GM21423 (cell line): Measurements from ENCODE around the gene SEMA5A.

Experiments
- ATAC-seq: cut with Tn5 transposase; IDR thresholded peaks from one replicate; pipeline ENCODE4 v1.9.1; 2021; ENCODE audit warnings: mild to moderate bottlenecking, moderate library complexity; ENCODE audit not compliant: unreplicated experiment

The SEMA5A gene

DNA sequence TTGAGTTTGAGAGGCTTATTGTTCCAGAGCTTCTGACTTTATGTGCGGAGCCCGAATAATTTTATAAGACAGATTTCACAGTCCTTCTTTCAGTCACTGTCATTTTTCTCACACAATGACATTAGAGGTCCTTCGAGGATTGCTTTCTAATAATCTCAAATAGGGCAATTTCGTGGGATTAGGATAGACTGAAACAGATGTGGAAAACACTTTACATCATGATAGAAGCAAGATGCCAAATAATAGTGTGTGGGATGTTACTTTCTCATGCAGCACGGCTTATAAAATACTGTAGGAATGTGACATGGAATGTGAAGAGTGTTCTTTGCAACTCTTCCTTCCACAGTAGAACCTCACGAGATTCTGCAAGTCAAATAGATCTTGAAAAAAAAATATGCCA lies 451.3 kb downstream of the SEMA5A start:
- no peak for ATAC-seq

DNA sequence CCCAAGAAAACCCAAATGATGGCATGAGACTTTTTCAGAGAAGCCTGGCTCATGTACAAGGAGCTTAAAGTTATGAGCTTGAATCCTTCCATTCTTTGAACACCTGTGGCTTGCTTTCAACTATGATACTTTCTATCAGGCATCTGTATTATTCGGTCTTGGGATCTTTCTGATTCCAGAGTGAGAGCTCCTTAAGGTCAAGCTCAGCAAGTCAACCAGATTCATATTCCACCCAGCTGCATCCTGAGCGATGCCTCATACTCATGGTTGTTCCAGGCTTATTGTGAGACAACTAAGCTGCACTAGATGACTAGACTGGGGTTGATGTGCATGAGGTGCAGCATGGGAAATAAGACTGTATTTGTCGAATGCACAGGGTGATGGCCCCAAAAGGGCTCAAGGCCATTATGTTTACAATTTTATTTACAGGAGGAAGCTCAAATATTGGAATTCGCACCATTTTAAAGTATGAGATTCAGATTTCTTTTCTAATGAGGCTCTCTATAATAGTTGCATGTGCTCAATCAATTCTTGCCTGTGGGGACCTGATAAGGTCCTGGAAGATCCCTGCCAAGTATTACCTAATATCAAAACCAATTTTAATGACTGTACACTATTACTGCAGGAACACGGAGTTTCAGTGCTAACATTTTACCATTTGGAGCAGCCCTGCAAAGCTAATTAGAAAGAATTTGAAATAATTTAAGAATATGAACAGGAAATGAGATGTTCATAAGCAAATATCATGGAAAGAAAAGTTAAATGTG lies 453.8 kb downstream of the SEMA5A start:
- ATAC-seq = no peak

DNA sequence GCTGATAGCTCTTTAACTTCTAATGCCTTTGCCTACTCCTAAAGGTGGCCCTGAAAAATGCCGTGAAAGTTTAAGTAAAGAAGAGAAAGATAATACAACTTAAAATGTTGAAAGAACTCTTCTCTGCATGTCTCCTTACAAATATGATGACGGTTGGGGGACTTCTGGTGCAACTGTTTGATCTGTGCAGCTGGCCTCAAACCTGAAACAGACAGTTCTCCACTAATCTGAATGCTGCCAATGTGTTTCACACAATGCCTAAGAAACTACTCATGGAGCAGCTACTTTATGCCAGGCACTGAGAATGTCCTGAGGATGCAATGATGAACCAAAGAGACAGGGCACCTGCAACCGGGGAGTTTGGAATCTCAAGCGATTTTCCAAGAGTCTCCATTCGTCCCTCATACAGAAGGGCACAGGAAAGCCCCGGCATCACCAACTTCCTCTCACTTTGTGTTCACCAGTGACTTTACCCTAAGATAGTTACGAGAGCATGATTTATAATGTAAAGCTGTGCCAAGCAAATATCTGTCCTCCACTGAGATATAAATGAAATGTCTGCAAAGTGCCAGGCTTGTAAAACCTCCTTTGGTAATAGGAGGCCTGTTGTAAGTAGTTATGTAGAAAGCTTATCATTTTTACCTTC lies 455.4 kb downstream of the SEMA5A start:
- ATAC-seq = no peak

DNA sequence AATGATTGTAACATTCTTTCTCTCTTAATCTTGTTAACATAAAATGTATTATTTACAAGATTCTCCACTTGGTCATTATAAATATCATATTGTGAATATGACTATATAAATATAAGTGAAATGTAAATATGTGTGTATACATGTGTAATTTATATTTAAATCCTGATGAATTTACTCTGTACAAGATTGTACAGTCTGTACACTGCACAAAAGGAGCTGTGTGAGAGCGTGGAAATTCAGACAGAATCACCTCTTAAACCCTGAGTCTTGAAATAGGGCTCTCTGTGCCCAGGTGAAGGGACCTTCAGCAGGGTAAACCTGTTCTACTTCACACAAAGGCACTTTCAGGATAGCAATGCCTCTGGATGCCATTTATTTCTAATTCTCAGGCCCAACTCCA lies 456.0 kb downstream of the SEMA5A start:
- no peak for ATAC-seq

DNA sequence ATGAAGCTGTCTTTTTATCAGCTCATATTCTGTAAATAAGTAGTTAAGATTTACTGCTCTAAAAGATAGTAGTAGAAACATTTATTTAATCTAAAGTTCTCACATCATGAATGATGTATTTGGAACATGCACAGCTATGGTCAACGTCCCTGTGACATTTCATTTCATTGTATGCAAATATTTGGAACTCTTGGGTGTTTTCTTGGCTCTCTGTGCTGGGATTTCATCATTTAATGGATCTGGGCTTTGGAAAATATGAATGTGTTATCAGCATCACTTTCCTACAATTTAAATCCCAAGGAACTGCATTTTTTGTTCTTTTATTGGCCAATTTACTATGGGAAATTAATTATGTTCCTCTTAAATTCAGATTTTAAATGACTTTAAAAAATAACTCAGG lies 462.9 kb downstream of the SEMA5A start:
- ATAC-seq = no peak

DNA sequence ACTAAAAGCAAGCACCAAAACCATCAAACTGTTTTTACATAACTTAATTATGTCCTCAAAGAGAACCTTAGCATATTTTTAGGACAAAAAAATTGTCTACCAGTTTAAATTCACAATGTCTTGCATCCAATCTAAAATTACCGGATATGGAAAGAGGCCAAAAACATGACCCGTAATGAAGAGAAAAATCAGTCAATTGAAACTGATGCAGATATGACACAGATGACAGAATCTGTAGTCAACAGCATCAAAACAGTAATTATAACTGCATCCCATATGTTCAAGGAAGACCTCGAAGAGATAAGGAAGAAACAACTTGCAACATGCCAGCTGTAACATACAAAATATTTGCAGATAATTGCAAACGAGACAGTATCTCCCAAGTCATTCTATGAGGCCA lies 473.2 kb downstream of the SEMA5A start:
- no peak for ATAC-seq

DNA sequence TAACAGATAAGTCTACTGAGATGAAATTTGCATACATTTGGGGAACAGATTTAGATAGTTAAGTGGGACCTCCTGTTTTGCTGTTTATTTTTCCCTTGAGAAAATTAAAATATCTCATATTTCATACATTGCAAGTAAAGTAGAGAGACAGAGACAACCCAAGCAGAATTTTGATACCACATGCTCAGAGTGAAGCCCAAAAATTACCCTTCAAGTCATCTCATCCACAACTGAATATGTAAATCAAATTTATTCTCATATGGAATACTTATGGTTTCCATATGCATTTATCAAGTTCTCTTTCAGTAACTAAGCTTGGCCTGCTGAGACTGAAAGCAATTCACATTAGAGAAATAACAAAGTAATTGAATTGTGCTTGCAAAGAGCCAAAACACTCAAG lies 474.4 kb downstream of the SEMA5A start:
- no peak for ATAC-seq

DNA sequence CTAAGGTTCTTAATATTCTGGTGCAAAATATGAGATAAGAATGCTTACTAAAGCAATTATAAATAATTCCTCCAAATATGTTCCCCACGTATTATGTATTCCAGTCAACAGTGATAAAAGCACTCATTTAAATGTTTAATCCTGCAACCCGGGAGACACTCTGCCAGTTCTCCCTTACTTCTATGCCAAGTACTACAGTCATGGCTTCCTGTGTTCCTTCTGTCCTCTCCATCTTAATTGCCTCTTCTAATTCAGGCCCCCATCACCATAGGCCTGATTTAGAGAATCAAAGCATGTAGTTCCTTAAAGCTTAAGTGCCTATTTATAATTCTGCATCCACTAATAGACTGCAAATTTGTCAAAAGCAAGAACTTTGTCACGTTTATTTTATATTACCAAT lies 474.8 kb downstream of the SEMA5A start:
- no peak for ATAC-seq

DNA sequence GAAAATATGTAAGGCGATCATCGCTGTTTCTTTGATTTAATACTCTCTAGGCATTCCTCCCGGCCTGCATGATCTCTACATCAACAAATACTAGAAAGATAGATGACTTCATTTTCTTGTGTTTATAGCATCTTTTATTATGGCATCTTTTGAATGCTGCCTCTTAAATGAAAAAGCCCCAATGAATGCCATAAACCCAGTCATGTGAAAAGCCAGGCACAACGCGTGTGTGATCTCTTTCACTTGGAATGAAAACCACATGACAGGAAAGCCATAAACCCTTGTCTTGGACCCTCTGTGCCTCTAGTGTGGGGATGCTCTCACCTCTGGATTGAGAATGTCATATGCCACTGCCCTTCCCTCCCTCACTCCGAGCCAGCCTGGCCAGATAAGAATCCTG lies 476.2 kb downstream of the SEMA5A start:
- ATAC-seq = no peak

DNA sequence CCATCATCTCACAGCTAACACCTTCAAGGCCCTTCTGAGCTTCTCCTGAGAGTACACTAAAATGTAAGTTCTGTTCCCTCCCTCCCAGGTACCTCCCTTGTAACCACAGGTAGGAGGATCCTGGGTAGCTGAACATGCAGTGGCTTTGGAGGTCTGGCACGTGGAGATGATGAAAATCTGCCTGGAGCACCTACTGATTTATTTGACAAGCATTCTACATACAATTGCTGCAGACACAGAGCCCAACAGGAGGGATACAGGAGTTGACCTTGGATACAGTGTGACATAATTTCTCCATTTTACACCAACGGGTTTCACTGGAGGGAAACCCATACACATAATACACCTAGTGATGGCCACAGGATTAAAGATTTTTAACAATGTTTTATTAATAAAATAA lies 478.7 kb downstream of the SEMA5A start:
- no peak for ATAC-seq

DNA sequence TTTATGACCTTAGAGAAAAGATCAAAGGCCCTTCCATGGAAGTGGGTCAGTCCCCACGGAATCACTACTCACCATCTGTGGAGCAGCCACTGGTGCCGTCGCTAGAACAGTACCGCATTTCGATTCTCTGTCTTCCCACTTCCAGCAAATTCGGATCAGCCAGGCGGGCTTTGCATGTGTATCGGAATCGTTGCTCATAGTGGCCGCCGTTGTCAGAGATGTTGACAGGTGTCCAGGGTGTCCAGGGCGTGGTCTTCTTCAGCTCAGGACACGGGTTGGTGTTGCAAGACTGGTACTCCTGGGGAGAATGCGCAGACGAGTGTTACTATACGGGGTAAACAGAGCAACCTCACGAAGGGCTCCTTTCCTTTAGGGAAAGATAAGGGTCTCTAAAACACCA lies 479.5 kb downstream of the SEMA5A start:
- ATAC-seq = no peak

DNA sequence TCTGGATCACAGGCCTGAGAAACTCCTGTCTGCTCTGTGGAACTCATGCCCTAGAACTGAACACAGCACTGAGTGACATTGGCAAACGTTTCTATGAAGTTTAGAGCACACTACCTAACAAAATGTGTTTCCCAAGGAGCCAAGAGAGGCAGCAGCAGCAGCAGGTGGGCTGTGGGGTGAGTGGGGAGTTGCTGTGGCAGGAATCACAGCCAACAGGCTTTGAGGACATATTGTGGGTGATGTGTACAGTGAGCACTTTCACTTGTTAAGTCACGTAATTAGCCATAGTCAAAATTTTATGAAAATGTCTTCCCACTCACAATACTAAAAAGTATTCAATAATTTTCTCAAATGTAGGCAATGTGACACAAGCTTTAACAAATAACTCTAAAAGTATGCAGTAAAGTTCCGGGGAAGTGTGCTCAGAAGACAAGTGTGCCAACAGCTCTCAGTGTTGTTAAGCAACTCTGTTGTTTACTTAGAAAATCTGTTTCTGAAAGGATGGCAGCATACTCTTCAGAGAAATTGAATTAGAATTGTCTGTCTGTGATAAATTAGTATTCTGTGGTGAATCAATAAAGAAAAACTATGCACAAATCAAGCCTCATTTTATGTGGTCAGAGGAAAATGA lies 482.1 kb downstream of the SEMA5A start:
- no peak for ATAC-seq

DNA sequence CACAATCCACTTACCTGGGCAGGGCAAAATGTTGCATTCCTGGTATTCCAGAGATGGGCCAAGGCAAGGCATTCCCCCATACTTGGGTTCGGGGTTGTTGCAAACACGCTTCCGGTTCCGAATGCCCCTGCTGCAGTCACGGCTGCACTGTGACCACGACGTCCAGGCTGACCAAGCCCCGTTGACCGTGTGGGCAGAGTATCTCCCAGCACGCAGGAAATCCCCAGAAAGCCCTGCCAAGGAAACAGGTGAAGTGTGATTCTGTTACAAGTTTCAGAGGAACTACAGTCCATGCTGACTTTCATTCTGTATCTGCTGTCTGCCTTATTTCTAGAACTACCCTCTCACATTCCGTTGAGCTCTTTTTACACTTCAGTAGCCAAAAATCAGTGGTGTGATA lies 483.0 kb downstream of the SEMA5A start:
- no peak for ATAC-seq

DNA sequence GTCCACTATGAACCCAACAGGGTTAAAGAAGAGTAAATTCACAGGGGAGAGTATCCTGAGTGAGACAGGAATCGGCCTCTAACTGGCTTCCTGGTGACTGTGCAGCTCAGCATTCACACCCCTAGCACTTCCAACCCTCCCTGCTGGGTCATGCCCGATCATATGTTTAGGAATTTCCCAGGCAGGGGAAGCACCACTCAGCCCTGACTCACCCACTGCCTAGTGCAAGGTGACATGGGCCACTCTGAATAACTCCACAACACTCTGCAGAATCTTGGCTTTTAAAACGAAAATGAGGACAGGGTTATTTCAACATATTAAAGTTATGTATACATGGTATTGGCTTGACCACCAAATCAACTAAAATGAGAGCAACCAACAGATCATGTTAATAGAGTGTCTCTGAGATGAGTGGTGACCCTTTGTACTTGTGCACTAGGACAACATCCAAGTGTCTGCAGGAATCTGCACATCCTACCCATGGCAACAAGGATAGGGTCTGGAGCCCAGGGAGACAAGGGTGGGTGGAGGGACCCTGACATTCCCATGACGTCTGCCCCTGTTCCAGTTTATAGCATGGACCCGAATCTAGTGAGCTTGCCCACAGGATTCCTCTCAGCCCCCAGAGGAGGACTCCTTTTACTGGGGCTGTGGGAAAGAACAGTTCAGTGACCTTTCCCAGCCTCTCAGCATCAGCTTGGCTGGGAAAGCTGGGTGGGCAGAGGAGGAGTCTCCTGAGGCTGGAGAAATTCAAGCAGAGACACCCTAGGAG lies 485.8 kb downstream of the SEMA5A start:
- no peak for ATAC-seq

DNA sequence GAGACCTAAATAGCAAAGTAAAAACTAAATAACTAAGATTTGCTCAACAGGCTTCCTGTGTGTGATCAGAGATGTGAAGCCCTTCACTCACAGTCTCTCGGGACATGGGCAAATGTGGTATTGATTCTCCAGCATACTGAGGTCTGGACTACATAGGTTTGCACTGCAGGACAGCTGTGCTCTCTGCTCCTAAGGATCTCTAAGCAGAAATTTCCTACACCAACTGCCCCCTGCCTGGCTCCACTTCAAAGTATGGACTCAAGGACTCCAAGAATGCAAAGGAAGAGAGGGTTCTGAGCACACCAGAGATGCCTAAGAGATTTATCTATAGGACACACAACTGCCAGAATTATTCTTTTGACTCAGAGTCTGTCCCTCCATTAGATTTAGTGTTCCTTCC lies 487.2 kb downstream of the SEMA5A start:
- no peak for ATAC-seq

DNA sequence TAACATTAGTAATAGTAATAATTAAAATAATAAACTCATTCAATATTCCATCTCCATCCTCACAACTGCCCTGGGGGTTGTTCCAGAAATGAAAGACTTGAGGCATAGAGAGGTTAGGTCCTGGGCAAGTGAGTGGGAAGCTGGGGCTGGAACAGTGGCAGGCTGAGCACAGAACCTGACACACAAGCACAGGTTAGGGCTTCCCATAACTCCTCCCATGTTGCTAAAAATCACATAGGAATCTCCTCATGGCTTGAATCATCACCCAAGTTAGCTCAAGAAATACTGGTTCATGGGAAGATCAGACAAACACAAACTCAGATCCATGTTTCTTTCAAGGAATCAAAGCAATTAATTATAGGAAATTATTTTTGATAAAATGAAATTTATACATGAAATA lies 487.7 kb downstream of the SEMA5A start:
- no peak for ATAC-seq

DNA sequence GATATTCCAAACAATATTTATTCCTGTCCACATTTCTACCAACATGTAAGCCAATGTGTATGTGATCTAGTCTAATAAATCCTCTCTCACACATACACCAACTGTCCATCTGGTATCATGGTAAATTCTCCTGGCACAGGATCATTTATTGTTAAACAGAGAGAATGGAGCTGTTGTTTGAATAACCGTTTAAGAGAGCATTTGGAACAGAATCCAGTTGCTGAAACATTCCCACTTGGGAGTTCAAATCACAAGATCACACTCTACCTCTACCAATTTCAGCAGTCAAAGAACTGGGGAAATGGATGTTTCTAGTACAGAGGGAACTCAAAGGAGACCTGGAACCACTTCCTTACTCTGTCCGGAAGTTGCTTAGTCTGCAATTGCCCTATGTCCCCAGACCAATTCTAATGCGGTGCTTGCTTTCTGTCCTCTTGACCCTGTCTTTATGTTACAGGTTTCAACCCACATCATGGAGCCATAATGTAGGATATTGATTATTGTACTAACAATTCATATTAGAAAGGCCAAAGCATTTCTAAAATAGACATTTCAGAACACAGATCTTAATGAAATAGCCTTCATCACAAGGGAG lies 488.4 kb downstream of the SEMA5A start:
- no peak for ATAC-seq

DNA sequence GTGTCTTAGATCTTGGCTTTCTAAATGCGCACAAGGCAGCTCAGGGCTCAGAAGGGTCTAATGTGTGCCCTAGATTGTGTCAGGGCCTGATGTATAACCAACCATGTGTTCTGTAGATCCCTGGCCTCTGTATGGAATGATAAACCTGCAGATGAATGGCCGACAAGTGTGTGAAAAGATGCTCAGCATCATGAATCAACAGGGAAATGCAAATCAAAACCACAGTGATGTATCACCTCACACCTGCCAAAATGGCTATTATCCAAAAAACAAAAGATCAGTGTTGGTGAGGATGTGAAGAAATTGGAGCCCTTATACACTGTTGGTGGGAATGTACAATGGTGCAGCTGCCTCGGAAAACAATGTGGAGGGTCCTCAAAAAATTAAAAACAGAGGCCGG lies 489.8 kb downstream of the SEMA5A start:
- no peak for ATAC-seq

DNA sequence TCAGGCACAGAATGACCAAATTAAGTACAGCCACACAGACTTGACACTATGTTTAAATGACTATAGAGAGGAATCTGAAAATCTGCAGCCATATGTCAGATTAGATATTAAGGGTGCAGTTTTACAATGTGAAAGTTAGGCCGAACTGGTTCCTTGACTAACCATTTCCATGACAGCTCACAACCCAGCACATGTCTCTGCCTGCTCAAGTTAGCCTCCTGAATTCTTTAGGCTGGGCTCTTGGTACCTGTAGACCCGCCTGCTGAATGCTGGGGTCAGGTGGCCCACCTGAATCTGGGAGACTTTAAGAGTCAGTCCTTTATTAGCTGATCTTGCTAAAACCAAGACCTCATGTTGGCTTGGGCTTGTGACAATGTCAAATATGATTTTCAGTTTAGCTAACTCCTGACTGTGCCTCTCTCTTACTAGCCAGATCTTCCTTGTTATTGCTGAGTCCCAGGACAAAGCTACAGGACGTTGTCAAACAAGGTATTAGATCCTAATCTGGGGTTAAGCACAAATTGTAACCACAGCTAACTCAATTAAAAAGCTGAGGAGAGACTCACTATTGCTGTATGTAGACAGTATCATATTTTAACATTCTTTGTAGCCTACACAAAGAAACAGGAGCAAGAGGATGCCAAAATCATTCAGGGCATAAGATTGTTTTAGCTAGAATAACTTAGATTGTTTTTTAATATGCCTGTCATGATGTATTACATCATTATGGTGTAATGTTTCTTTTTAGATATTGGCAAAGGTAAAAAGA lies 490.9 kb downstream of the SEMA5A start:
- no peak for ATAC-seq

DNA sequence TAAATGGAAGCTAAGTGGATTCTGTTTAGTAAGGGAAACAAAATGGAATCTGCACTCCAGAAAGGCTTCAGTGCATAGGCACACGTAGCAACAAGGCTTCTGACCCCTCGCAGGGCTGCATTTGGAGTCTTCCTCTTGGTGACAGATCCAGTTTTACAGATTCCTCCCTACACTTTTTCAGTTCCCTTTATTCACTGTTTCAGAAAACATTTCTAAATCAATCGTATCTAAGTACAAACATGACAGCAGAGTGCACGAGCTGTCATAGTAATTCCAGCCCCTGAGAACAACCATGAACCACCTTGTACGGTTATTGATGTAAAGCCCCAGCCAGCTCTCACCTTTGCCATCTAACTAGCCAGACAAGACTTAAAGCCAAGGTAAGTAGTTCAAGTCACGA lies 491.6 kb downstream of the SEMA5A start:
- no peak for ATAC-seq
